GM19455 (cell line): ENCODE measurements around the gene HJURP.

ENCODE experiments used
- ATAC-seq: cut with Tn5 transposase; IDR thresholded peaks from one replicate; pipeline ENCODE4 v1.9.1; 2021; ENCODE audit not compliant: unreplicated experiment

Gene HJURP

GRCh38 chr2:233815861-233816260, 38.5 kb downstream of the HJURP start:
- ATAC-seq, result no peak

DNA sequence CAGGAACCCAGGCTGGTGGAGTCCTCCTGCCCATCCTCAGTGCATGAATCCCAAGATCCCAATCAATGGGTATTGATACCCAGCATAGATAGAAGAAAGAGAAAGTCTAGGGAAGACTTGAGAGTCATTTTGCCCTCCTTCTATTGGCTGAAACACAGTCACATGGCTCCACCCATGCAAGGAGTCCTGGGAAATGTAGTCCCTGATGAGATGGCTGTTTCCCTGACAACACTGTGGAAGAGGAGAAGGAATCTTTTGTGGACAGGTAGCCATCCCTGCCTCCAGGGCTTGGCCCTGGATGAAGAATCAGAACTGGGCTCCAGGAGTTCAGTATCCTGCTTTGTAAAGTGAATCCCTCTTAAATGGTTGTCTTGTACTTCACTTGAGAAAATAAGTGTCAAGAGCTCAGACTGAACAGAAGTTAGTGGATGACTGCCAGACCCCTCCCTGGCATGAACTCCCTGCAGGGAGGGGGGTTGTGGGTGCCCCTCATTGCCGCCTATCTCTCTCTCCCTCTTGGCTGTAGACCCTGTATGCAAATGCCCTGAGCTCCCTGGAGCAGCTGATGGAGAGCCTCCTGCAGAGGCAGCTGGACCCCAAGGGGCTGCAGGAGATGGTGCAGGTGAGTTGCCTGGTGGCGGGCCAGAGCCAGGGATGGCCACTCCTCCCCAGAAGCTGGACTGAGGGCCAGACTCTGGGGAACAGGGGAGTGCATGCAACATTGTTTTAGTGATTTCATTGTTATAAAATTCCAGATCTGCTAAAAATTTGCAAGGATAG, 40.1 kb downstream of the HJURP start:
- ATAC-seq, result no peak

DNA sequence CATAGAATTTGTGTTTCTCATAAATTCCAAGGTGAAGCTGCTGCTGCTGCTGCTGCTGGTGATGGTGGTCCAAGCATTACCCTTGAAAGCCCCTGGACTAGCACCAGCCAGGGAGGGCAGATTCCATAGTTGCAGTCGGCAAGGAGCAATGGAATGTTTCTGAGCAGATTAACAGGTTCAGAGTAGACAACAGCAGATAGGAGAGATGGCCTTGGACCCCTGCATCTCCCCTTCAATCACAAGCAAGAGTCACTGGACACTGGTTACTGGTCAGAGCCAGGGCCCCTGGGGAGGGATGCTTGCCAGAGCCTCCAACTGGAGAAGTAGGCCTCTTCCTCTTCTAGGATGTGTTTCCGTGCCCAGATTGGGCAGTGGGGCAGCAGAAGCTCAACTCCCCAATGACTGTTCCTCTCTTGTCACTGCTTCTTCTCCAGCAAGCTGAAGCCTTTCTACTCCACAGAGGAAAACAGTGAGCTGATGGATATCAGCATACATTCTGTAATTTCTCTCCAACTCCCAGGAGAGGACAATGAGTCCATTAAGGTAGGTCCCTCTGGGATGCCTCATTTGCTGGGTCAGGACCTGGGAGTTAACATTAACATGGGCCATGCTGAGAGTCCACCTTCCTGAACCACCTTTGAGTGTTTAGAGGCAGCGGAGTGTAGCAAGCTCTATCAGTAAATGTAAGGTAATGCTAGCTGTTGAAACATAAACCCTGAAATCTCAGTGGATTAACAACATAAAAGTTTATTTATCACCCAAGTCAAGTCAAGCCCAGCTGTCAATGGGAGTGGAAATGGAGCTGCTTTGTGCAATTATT, 40.9 kb downstream of the HJURP start:
- ATAC-seq, result no peak

- no peak for ATAC-seq
These were observed 42.6 kb downstream of the HJURP start for GRCh38 chr2:233811732-233812131.

GRCh38 chr2:233811087-233811486, 43.2 kb downstream of the HJURP start:
- no peak for ATAC-seq

- no peak for ATAC-seq
These were observed 44.0 kb downstream of the HJURP start for GRCh38 chr2:233810385-233810784.

DNA sequence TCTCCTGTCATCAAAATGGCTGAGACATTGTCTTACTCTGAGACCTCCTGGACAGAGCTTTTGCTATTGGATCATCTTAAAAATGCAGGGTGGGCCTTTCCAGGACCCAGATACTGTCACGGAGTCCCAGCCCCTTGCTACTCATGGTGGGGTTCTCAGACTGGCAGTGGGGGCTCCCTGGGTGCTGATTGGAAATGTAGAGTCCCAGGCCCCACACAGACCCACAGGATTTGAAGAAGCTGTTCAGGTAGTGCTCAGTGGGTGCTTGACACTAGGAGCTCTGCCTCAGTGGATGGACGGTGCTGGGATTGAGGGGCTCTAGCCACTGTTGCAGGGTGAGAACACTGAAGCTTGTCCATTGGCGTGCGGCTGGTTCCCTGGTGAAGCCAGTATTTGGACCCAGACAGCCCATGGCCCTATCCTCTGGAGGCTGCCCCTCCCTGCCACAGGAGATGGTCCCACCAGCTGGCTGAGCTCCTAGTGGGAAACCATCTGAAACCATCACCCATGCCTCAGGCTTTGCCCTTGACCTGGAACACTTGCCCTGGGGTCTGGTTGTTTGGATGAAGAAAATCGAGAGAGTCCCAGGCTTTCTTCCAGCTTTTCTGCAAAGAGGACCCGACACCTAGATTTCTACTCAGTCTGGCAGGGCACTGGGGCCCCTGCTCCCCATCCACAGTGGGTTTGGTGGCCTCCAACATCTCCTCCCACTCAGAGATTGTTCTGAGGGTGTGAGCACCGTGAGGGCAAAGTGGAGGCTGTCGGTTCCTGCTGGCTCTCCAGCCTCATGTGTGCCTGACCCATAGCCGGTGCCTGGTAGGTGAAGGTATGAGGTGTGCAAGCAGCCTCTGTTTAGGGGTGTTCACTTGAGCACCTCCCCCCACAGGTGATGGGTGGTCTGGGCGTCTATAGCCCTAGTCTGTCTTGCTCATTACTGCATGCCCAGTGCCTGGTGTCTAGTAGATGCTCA, 46.1 kb downstream of the HJURP start:
- no peak for ATAC-seq

GRCh38 chr2:233807215-233807865, 47.0 kb downstream of the HJURP start:
- no peak for ATAC-seq

- no peak for ATAC-seq
These were observed 50.3 kb downstream of the HJURP start for GRCh38 chr2:233803994-233804393.

DNA sequence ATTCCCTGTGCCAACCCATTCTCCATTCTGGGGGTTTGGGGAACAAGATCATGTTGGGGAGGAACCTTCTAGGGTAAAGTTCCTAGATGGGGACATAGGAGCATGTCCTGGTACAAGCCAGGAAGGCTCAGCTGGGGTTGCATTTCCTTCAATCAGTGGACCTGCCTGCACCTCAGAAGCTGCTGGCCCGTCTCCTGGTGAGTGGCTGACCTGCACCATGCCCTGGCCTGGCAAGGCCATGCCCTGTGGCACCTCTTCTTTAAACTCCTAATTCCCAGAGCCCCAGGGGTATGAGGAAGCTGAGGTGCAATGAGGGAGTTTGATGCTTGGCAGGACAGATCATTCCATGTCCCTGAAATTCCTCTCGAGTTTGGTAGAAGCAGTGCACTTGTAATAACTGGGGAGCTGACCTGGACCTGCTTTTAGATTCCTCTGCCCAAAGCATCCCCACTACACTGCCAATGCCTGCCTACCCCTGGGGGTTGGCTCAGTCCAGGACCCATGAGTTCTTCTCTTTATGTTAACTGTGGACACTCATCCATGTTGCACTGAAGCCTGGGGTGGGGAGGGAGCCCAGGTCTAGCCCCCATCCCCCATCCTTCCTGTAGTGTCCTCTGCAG, 50.9 kb downstream of the HJURP start:
- no peak for ATAC-seq

- no peak for ATAC-seq
These were observed 52.1 kb downstream of the HJURP start for GRCh38 chr2:233802132-233802815.

DNA sequence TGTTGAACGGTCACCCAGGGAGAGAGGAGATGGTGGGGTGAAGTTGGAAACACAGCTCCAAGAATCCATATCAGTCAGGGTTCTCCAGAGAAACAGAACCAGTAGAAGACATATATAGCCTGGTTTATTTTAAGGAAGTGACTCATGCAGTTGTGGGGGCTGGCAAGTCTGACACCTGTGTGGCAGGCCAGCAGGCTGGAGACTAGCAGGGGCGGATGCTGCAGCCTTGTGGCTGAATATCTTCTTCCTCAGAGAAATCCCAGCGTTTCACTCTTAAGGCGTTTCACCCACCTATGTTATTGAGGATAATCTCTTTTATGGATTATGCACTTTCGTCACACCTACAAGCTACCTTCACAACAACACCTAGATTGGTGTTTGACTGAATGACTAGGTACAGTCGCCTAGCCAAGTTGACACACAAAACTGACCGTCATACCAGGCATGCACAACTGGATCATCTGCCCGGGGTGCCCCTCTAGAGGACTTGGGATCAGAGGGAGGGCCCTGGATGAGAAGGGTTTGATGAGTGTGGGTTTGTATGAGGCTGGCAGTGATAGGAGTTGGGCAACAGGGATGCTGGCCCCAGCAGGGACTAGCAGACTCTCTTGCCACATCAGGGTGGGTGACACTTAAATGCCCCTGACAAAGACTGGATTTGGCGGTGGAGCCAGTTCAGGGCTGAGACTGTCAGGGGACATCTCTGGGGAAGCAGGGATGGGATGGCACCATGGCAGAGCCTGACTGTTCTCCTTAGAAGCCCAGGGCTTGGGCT, 52.8 kb downstream of the HJURP start:
- ATAC-seq, result no peak

- no peak for ATAC-seq
These were observed 54.1 kb downstream of the HJURP start for GRCh38 chr2:233800208-233800607.

DNA sequence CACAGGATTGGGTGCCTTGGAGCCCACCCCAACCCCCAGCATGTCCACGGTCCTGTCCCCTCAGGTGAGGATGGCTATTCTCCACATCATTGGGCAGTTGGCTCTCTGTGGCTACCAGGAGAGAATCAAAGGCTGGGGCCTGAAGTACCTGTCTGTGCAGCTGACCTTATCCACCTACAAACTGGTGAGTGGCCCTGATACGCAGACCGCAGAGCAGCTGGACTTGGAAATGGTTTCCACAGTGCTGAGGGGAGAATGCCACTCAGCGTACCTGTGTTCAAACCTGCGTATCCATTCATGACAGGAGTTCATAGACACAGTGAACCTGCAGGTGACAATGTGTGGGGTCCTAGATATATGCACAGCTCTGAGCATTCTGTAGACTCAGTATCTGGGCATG, 54.6 kb downstream of the HJURP start:
- no peak for ATAC-seq

DNA sequence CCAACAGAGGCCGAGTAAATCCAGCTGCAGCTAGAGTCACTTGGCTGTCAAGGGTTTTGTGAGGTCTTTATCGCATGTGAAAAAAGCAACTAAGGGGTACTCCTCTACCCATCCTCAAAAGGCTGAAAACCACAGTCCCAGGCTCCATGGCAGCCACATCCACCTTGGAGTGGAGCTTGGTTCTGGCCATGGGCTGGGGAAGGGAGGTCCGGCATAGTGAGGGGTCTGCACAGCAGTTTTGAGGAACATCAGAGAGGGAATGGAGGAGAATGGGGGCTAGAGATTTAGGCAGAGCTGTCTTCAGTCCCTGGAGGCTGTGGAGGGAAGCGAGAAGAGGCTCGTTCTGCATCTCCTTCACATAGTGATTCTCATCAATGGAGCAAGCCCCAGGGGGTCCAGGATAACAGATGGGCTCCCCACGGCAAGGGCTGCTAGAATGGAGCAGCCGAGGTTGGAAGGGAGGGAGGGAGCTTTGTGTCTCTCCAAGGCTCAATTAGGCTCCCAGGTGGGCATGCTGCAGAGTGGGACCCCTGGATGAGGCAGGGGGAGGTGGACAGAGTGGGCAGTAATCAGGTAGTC, 55.2 kb downstream of the HJURP start:
- no peak for ATAC-seq

DNA sequence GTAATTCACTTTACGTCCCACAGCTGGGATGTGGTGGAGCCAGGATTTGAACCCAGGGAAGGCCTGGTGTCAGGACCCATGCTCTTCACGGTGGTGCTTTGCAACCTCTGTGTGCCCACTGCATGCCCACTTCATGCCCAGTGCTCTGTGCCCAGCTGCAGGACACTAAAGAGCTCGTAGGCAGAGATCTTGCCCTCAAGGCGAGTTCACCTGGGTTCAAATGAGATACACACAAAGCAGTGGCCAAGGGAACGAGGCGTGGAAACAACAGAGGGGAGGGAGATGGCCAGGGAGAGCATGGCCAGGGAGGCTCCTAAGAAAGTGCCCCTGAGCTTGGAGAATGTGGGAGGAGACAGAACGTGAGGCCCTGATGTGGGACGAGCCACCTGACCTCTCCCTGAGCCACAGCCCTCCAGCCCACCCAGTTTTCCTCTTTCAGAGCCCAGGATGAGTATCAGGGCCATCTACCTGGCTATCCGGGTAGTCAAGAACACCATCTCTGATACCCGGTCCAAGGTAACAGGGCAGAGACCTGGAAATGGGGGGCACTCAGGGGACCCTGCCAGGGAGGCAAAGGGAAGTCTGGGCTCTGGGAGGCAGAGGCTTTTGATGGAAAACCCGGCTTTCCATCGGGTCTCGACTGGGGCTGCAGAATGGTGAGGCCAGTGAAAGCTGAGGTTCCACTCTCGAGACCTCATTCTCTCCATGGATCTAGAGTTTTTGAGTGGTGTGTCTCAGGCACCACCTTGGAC, 55.8 kb downstream of the HJURP start:
- no peak for ATAC-seq

DNA sequence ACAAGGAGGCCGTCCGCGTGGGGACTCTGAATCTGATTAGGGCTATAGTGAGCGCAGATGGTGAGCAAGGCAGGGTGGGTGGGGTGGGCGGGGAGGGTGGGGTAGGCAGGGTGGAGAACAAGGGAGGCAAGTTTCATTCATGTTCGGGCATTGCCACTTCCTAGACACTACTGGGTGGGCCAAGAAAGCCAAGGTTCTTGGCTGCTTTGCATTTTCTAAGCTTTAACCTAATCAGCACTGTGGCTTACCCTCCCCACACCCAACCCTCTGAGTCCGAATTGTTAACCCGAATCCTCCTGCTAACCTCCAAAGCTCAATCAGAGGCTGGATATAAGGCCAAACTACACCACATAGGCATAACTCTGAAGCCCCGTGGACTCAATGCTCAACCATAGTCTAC, 58.1 kb downstream of the HJURP start:
- ATAC-seq, result no peak

- no peak for ATAC-seq
These were observed 58.6 kb downstream of the HJURP start for GRCh38 chr2:233795735-233796171.
